H1 (cell line): ENCODE results near the gene AGAP1. TPM values are rescaled to one million over a fixed set of nuclear protein-coding genes. Genes with fewer than 3 reads are reported as not detected.
A peak's percentile ranks its signal among the peaks of the same experiment; 100 is the strongest.

ENCODE experiments used
- CTCF ChIA-PET: fragments of 300-600 bp; sonication (Branson Sonifier 250); formaldehyde crosslinking; loops from one replicate; lab custom pipeline; 2021; ENCODE audit not compliant: partially characterized antibody; lab: Charles Lee
- POLR2A ChIA-PET: fragments of 300-600 bp; sonication (Branson Sonifier 250); formaldehyde crosslinking; loops from one replicate; lab custom pipeline; 2021; ENCODE audit warnings: inconsistent platforms; ENCODE audit not compliant: partially characterized antibody; lab: Charles Lee
- DNase-seq, 2 experiments: peaks; one replicate each; pipeline versions ENCODE4 v3.0.0 to v3.0.0-alpha.2; 2010 to 2022; ENCODE audit warnings: low spot score in 2 of 2, low read depth in 1 of 2, mixed read lengths in 1 of 2
- FAIRE-seq: peaks from 2 replicates; lab custom pipeline; 2011; peaks lifted over from hg19 to GRCh38; lab: Jason Lieb, UNC
- H2AFZ ChIP-seq: 2 replicates; pipeline ENCODE4 v1.8.1; 2012; ENCODE audit warnings: low read length, inconsistent platforms
- H2AK5ac ChIP-seq: 2 replicates; pipeline ENCODE4 v1.6.1; 2013; ENCODE audit warnings: low read depth, low read length
- H2BK120ac ChIP-seq: replicated peaks from 2 replicates; pipeline ENCODE3; 2013; ENCODE audit warnings: low read depth, low read length, inconsistent platforms
- H2BK12ac ChIP-seq: 2 replicates; pipeline ENCODE4 v1.6.1; 2013; ENCODE audit warnings: low read depth, low read length
- H2BK15ac ChIP-seq: 2 replicates; pipeline ENCODE4 v1.6.1; 2013; ENCODE audit warnings: low read length
- H2BK20ac ChIP-seq: 2 replicates; pipeline ENCODE4 v1.6.1; 2013; ENCODE audit warnings: low read length
- H2BK5ac ChIP-seq: 2 replicates; pipeline ENCODE4 v1.6.1; 2013; ENCODE audit warnings: low read depth, low read length
- H3K14ac ChIP-seq: 2 replicates; pipeline ENCODE4 v1.6.1; 2013; ENCODE audit warnings: inconsistent platforms; ENCODE audit not compliant: insufficient read length
- H3K18ac ChIP-seq: 2 replicates; pipeline ENCODE4 v1.6.1; 2013; ENCODE audit warnings: low read length; ENCODE audit errors: extremely low read depth
- H3K23ac ChIP-seq: 2 replicates; pipeline ENCODE4 v1.6.1; 2013; ENCODE audit warnings: inconsistent platforms; ENCODE audit not compliant: insufficient read length
- H3K23me2 ChIP-seq: 2 replicates; pipeline ENCODE4 v1.6.1; 2013; ENCODE audit warnings: low read depth, low read length
- H3K27ac ChIP-seq: 2 replicates; pipeline ENCODE4 v1.6.1; 2011; ENCODE audit warnings: low read depth, low read length, inconsistent platforms
- H3K27me3 ChIP-seq, 4 experiments: replicated peaks in 1 of 4; 1 replicate in 1 of 4; 2 replicates in 3 of 4; pipeline versions ENCODE4 v1.6.1 to v1.8.1; 2011 to 2013; ENCODE audit warnings: low read length in 3 of 4, mild to moderate bottlenecking in 3 of 4, inconsistent platforms in 2 of 4, mixed read lengths in 2 of 4, moderate library complexity in 1 of 4; ENCODE audit not compliant: control insufficient read depth in 3 of 4, insufficient read depth in 3 of 4; ENCODE audit errors: extremely low read depth in 1 of 4
- H3K36me3 ChIP-seq, 4 experiments: 2 replicates each; pipeline versions ENCODE4 v1.6.1 to v1.8.1; 2011 to 2013; ENCODE audit warnings: mild to moderate bottlenecking in 4 of 4, low read length in 3 of 4, moderate library complexity in 2 of 4, control low read depth in 1 of 4, inconsistent platforms in 1 of 4; ENCODE audit not compliant: insufficient read depth in 4 of 4, control insufficient read depth in 2 of 4
- H3K4ac ChIP-seq: replicated peaks from 2 replicates; pipeline ENCODE3; 2013; ENCODE audit warnings: low read length, low read depth, mixed read lengths, inconsistent platforms; ENCODE audit not compliant: insufficient read length
- H3K4me1 ChIP-seq, 4 experiments: replicated peaks in 1 of 4; 1 replicate in 1 of 4; 2 replicates in 3 of 4; pipeline versions ENCODE4 v1.6.1 to v1.8.1; 2011 to 2013; ENCODE audit warnings: low read length in 3 of 4, inconsistent platforms in 2 of 4, mixed read lengths in 1 of 4; ENCODE audit not compliant: insufficient read depth in 4 of 4, control insufficient read depth in 3 of 4
- H3K4me2 ChIP-seq, 2 experiments: 2 replicates each; pipeline versions ENCODE4 v1.6.1 to v1.8.1; 2011 to 2013; ENCODE audit warnings: low read depth in 2 of 2, low read length in 2 of 2, control low read depth in 1 of 2, inconsistent platforms in 1 of 2, mild to moderate bottlenecking in 1 of 2; ENCODE audit not compliant: insufficient read depth in 1 of 2
- H3K4me3 ChIP-seq, 4 experiments: fragments of 200-600, 300-600 bp in 1 of 4; sonication (generic), shearing (Covaris generic), sonication (Bioruptor Twin) in 1 of 4; 2 replicates each; pipeline versions ENCODE4 v1.5.1 to v1.8.1; 2011 to 2016; ENCODE audit warnings: low read length in 4 of 4, low read depth in 3 of 4, control low read depth in 2 of 4, inconsistent platforms in 2 of 4, mild to moderate bottlenecking in 2 of 4, mixed read lengths in 1 of 4, moderate library complexity in 1 of 4; ENCODE audit not compliant: insufficient read depth in 2 of 4; ENCODE audit errors: extremely low read depth in 1 of 4
- H3K56ac ChIP-seq: replicated peaks from 2 replicates; pipeline ENCODE3; 2013; ENCODE audit warnings: low read depth, mild to moderate bottlenecking, mixed read lengths, low read length, inconsistent platforms; ENCODE audit not compliant: insufficient read length
- H3K79me1 ChIP-seq: 2 replicates; pipeline ENCODE4 v1.6.1; 2013; ENCODE audit warnings: low read depth, low read length, control low read depth
- H3K79me2 ChIP-seq, 2 experiments: 2 replicates each; pipeline versions ENCODE4 v1.6.1 to v1.8.1; 2012 to 2013; ENCODE audit warnings: low read length in 2 of 2, mild to moderate bottlenecking in 2 of 2, inconsistent platforms in 1 of 2; ENCODE audit not compliant: insufficient read depth in 2 of 2, control insufficient read depth in 1 of 2
- H3K9ac ChIP-seq, 4 experiments: replicated peaks in 1 of 4; 1 replicate in 1 of 4; 2 replicates in 3 of 4; pipeline versions ENCODE4 v1.6.1 to v1.8.1; 2011 to 2013; ENCODE audit warnings: low read depth in 3 of 4, low read length in 3 of 4, control low read depth in 2 of 4, mild to moderate bottlenecking in 2 of 4, moderate library complexity in 2 of 4, inconsistent platforms in 1 of 4; ENCODE audit errors: extremely low read depth in 1 of 4
- H3K9me3 ChIP-seq, 2 experiments: 2 replicates each; pipeline versions ENCODE4 v1.6.1 to v1.8.1; 2012 to 2013; ENCODE audit warnings: mild to moderate bottlenecking in 2 of 2, moderate library complexity in 2 of 2, control low read depth in 1 of 2, inconsistent platforms in 1 of 2, low read depth in 1 of 2, low read length in 1 of 2, mixed read lengths in 1 of 2; ENCODE audit not compliant: insufficient read depth in 2 of 2
- H4K20me1 ChIP-seq, 2 experiments: replicated peaks in 1 of 2; 2 replicates each; pipeline versions ENCODE3 to v1.8.1; 2011 to 2013; ENCODE audit warnings: inconsistent platforms in 2 of 2, low read length in 2 of 2, mild to moderate bottlenecking in 1 of 2; ENCODE audit not compliant: insufficient read depth in 2 of 2, control insufficient read depth in 1 of 2
- H4K5ac ChIP-seq: 2 replicates; pipeline ENCODE4 v1.6.1; 2013; ENCODE audit warnings: low read length, low read depth, mixed read lengths, inconsistent platforms; ENCODE audit not compliant: insufficient read length
- H4K8ac ChIP-seq: 2 replicates; pipeline ENCODE4 v1.8.0; 2013; ENCODE audit warnings: mild to moderate bottlenecking, moderate library complexity, low read length, inconsistent platforms; ENCODE audit not compliant: insufficient read depth; ENCODE audit errors: extremely low read depth
- H4K91ac ChIP-seq: replicated peaks from 2 replicates; pipeline ENCODE3; 2013; ENCODE audit warnings: low read length, mixed read lengths, inconsistent platforms; ENCODE audit not compliant: insufficient read length
- ASH2L ChIP-seq: fragments of 200-600, 300-600 bp; sonication (generic); IDR thresholded peaks from one replicate; pipeline ENCODE4 v1.7.1; 2017; ENCODE audit warnings: low read length
- HDAC6 ChIP-seq: IDR thresholded peaks from one replicate; pipeline ENCODE4 v1.7.1; 2012; ENCODE audit warnings: low read depth, mild to moderate bottlenecking, inconsistent platforms, low read length, moderate library complexity
- POLR2AphosphoS5 ChIP-seq: IDR thresholded peaks from 2 replicates; pipeline ENCODE4 v1.6.1; 2011; ENCODE audit warnings: low read depth, low read length
- POU5F1 ChIP-seq: IDR thresholded peaks from 2 replicates; pipeline ENCODE4 v1.6.1; 2011; ENCODE audit warnings: low read depth, mild to moderate bottlenecking, low read length, moderate library complexity
- SP1 ChIP-seq: IDR thresholded peaks from 2 replicates; pipeline ENCODE4 v1.6.1; 2011; ENCODE audit warnings: low read depth, low read length
- WGBS, 2 experiments: shearing (Covaris generic) in 1 of 2; methylation state at CpG; one replicate each; pipeline versions ENCODE4 v1.1.6 to v1.1.7; 2013 to 2015; ENCODE audit warnings: low lambda C conversion rate in 2 of 2, mixed read lengths in 2 of 2, inconsistent platforms in 1 of 2, low coverage in 1 of 2, missing lambda C conversion rate in 1 of 2; ENCODE audit not compliant: insufficient replicate concordance in 2 of 2, insufficient coverage in 1 of 2, insufficient read length in 1 of 2; ENCODE audit errors: extremely low coverage in 1 of 2, missing lambda C conversion rate in 1 of 2; 5-methylcytosine and 5-hydroxymethylcytosine counted together
- polyA plus RNA-seq, 7 experiments: library from polyadenylated mRNA; depleted of rRNA in 3 of 7; stranded (reverse) in 5 of 7; unstranded in 2 of 7; fragments of >200 nt in 5 of 7; fragments of 200-250 nt in 2 of 7; gene quantifications; 1 replicate in 5 of 7; 2 replicates in 1 of 7; 4 replicates in 1 of 7; pipeline versions ENCODE4 v1.2.1 to v1.2.3, GENCODE V29; 2011 to 2013; ENCODE audit warnings: missing spikeins in 2 of 7, mixed read lengths in 2 of 7
- total RNA-seq: library from RNA; stranded (reverse); fragmentation: NEBNext Ultra II Directional; extraction: Animal tissue kit (Norgen Biotek cat#: 25700); gene quantifications from 2 replicates; pipeline ENCODE4 v1.2.1, GENCODE V29; 2021
- TF ChIP-seq, protein P1 (sequence below): IDR thresholded peaks from 2 replicates; pipeline ENCODE4 v1.6.1; 2011; ENCODE audit warnings: low read length, improper control_type of control experiment

Gene AGAP1
- total and polyA plus RNA-seq, 2 of the 8 experiments (the other 6 are each of a cell fraction or from before 2014, with no cell fraction given): 18.1 to 39.4 TPM

DNA sequence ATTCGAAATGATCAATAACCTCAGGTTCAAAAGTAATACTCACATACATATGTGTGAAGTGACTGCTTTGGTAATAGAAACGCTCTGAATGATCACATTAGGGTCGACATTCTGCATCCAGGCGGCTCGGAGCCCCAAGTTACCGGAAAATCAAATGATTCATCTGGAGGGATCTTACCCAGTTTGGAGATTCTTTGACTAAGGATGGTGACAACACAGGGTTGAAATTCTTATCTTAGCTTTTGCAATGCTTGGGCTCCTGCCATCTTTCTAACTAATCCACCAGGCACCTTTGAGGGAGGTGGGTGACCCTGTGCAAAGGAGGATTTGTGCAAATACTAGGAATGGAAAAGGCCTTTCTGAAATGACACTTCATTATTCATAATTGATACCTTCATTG, 663.5 kb downstream of the AGAP1 start:
- Histone ChIP-seq H3K23ac (no peak overlapping the region), H3K9me3 (no peaks in the 10 kb centered on the region; a peak in 2 of 4 replicates), H3K9ac (no peak overlapping the region), H3K14ac (no peak overlapping the region), H3K27ac (no peak overlapping the region), H4K20me1 (peaks cover 0 to 2% of the 10 kb centered on the region in 2 experiments), H3K79me2 (no peaks in the 10 kb centered on the region), H3K4me2 (no peak overlapping the region), H3K4me1 (peaks cover 4 to 35% (median 30%) of the 10 kb centered on the region in 4 experiments), H2AK5ac (peak overlapping the region; percentile 84; the same call in 1 of the 2 replicates), H3K79me1 (no peaks in the 10 kb centered on the region), H2BK5ac (no peak overlapping the region), H3K4ac (no peak overlapping the region), H2BK15ac (no peak overlapping the region), H3K4me3 (no peak overlapping the region), H3K27me3 (peaks cover 48 to 74% (median 65%) of the 10 kb centered on the region in 4 experiments), H3K23me2 (peaks cover 7% of the 10 kb centered on the region; the same call in 1 of the 2 replicates), H4K91ac (no peak overlapping the region), H4K5ac (no peak overlapping the region), H2BK20ac (no peak overlapping the region), H2BK12ac (no peak overlapping the region), H3K56ac (no peak overlapping the region), H3K36me3 (no peaks in the 10 kb centered on the region), H4K8ac (no peak overlapping the region), H2BK120ac (no peak overlapping the region), H3K18ac (no peak overlapping the region), H2AFZ (no peak overlapping the region)
- ChIA-PET POLR2A (no interaction called here), CTCF (interaction anchor here (1.1 to 6.9 kb wide), 5 partner anchors 10 to 177 kb away, joined by 3 to 50 read pairs (median 15); partner anchors contain the start of gene GBX2)
- FAIRE-seq (no peak), DNase-seq (no peak)
- TF ChIP-seq POLR2AphosphoS5: no peak
- no peak for TF ChIP-seq ASH2L
- TF ChIP-seq, protein P1, sequence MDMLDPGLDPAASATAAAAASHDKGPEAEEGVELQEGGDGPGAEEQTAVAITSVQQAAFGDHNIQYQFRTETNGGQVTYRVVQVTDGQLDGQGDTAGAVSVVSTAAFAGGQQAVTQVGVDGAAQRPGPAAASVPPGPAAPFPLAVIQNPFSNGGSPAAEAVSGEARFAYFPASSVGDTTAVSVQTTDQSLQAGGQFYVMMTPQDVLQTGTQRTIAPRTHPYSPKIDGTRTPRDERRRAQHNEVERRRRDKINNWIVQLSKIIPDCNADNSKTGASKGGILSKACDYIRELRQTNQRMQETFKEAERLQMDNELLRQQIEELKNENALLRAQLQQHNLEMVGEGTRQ: no peak
- TF ChIP-seq POU5F1: no peak
- TF ChIP-seq SP1: no peak
- TF ChIP-seq HDAC6: no peak
- WGBS, 2 experiments: 84% methylated on average over 6 of the region's 6 CpGs; no CpG with 5 or more reads in 1 of the 2 experiments
